ENCODE results near the gene PBRM1.

- TF ChIP-seq, protein P1, sequence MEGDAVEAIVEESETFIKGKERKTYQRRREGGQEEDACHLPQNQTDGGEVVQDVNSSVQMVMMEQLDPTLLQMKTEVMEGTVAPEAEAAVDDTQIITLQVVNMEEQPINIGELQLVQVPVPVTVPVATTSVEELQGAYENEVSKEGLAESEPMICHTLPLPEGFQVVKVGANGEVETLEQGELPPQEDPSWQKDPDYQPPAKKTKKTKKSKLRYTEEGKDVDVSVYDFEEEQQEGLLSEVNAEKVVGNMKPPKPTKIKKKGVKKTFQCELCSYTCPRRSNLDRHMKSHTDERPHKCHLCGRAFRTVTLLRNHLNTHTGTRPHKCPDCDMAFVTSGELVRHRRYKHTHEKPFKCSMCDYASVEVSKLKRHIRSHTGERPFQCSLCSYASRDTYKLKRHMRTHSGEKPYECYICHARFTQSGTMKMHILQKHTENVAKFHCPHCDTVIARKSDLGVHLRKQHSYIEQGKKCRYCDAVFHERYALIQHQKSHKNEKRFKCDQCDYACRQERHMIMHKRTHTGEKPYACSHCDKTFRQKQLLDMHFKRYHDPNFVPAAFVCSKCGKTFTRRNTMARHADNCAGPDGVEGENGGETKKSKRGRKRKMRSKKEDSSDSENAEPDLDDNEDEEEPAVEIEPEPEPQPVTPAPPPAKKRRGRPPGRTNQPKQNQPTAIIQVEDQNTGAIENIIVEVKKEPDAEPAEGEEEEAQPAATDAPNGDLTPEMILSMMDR (IDR thresholded peaks at IDR 0.05): no peak
- TF ChIP-seq EP300 (IDR thresholded peaks at IDR 0.05): no peak
These were observed 157.8 kb downstream of the PBRM1 start for GRCh38 chr3:52527732-52528585.
